Duodenal mucosa (tissue), 2 donors: ENCODE measurements around the gene EPN3.

ENCODE experiments used
- H3K27ac ChIP-seq: one replicate; pipeline ENCODE4 v1.7.0; 2013; ENCODE audit warnings: low read depth, low read length
- H3K27me3 ChIP-seq, 2 donors: one replicate each; pipeline ENCODE4 v1.7.0; 2013; ENCODE audit warnings: low read length in 2 of 2, control low read depth in 1 of 2; ENCODE audit not compliant: insufficient read depth in 2 of 2, control insufficient read depth in 1 of 2
- H3K36me3 ChIP-seq, 2 donors: one replicate each; pipeline ENCODE4 v1.7.0; 2013; ENCODE audit warnings: low read length in 2 of 2, control low read depth in 1 of 2; ENCODE audit not compliant: insufficient read depth in 2 of 2, control insufficient read depth in 1 of 2
- H3K4me1 ChIP-seq, 2 donors: one replicate each; pipeline ENCODE4 v1.7.0; 2013; ENCODE audit warnings: low read length in 2 of 2, control low read depth in 1 of 2; ENCODE audit not compliant: insufficient read depth in 2 of 2, control insufficient read depth in 1 of 2
- H3K4me3 ChIP-seq, 2 donors: one replicate each; pipeline ENCODE4 v1.7.0; 2013; ENCODE audit warnings: low read length in 2 of 2, low read depth in 1 of 2
- H3K9ac ChIP-seq, 2 donors: one replicate each; pipeline ENCODE4 v1.7.0; 2013; ENCODE audit warnings: low read length in 2 of 2, low read depth in 1 of 2
- H3K9me3 ChIP-seq, 2 donors: one replicate each; pipeline ENCODE4 v1.7.0; 2013; ENCODE audit warnings: low read length in 2 of 2, control low read depth in 1 of 2; ENCODE audit not compliant: control insufficient read depth in 1 of 2

Gene EPN3

GRCh38 chr17:50508573-50509460 lies 23.7 kb upstream of the EPN3 start:
- Histone ChIP-seq H3K4me3 (peak overlapping the region; percentile 59 to 70), H3K27me3 (no peaks in the 10 kb centered on the region), H3K9ac (peak overlapping the region; percentile 35 to 59), H3K27ac (peak overlapping the region; percentile 50), H3K9me3 (no peaks in the 10 kb centered on the region), H3K36me3 (no peaks in the 10 kb centered on the region), H3K4me1 (peaks cover 23 to 40% of the 10 kb centered on the region in 2 donors)

GRCh38 chr17:50511058-50511457 lies 21.5 kb upstream of the EPN3 start:
- no peak overlapping the region for H3K4me3 ChIP-seq
- H3K27ac ChIP-seq: no peak overlapping the region
- H3K9ac ChIP-seq: peak overlapping the region in 1 of 2 donors; percentile 18
- H3K36me3 ChIP-seq: no peaks in the 10 kb centered on the region
- H3K4me1 ChIP-seq: peaks cover 12 to 28% of the 10 kb centered on the region in 2 donors
- H3K9me3 ChIP-seq: no peaks in the 10 kb centered on the region
- H3K27me3 ChIP-seq: no peaks in the 10 kb centered on the region

DNA sequence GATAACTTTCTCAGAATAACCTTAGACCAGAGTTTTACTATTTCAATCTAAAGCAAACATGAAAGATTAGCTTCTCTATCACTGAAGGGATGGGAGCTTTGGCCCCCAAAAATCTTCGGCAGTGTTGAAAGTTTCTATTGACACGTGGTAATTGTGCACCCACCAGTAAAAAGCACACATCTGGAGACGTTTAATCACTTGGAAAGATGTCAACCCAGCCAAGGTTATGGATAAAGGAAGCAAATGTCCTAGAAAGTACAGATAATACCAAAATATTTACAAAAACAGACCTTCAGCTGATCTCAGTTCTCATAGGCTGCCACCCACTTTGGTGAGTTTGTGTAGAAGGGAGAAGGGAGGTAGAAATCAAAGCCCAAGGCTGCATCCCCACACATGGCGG lies 19.0 kb upstream of the EPN3 start:
- H3K36me3 ChIP-seq: no peaks in the 10 kb centered on the region
- H3K4me1 ChIP-seq: peaks cover 12 to 25% of the 10 kb centered on the region in 2 donors
- H3K27me3 ChIP-seq: no peaks in the 10 kb centered on the region
- H3K9ac ChIP-seq: no peak overlapping the region
- no peak overlapping the region for H3K4me3 ChIP-seq
- H3K9me3 ChIP-seq: no peaks in the 10 kb centered on the region
- H3K27ac ChIP-seq: no peak overlapping the region

- H3K9me3 ChIP-seq: no peaks in the 10 kb centered on the region
- H3K4me1 ChIP-seq: peaks cover 5 to 17% of the 10 kb centered on the region in 2 donors
- H3K9ac ChIP-seq: no peak overlapping the region
- H3K4me3 ChIP-seq: no peak overlapping the region
- H3K27ac ChIP-seq: no peak overlapping the region
- no peaks in the 10 kb centered on the region for H3K36me3 ChIP-seq
- H3K27me3 ChIP-seq: no peaks in the 10 kb centered on the region
These were observed 18.1 kb upstream of the EPN3 start for GRCh38 chr17:50514388-50514787.

- Histone ChIP-seq H3K4me1 (peaks cover 5 to 17% of the 10 kb centered on the region in 2 donors), H3K9me3 (no peaks in the 10 kb centered on the region), H3K27ac (no peak overlapping the region), H3K9ac (no peak overlapping the region), H3K36me3 (no peaks in the 10 kb centered on the region), H3K4me3 (no peak overlapping the region), H3K27me3 (no peaks in the 10 kb centered on the region)
These were observed 17.4 kb upstream of the EPN3 start for GRCh38 chr17:50514936-50515702.

GRCh38 chr17:50517011-50517410 lies 15.5 kb upstream of the EPN3 start:
- H3K4me3 ChIP-seq: no peak overlapping the region
- no peaks in the 10 kb centered on the region for H3K36me3 ChIP-seq
- peaks cover 5 to 6% of the 10 kb centered on the region in 2 donors for H3K4me1 ChIP-seq
- H3K9ac ChIP-seq: no peak overlapping the region
- H3K9me3 ChIP-seq: no peaks in the 10 kb centered on the region
- no peak overlapping the region for H3K27ac ChIP-seq
- no peaks in the 10 kb centered on the region for H3K27me3 ChIP-seq

DNA sequence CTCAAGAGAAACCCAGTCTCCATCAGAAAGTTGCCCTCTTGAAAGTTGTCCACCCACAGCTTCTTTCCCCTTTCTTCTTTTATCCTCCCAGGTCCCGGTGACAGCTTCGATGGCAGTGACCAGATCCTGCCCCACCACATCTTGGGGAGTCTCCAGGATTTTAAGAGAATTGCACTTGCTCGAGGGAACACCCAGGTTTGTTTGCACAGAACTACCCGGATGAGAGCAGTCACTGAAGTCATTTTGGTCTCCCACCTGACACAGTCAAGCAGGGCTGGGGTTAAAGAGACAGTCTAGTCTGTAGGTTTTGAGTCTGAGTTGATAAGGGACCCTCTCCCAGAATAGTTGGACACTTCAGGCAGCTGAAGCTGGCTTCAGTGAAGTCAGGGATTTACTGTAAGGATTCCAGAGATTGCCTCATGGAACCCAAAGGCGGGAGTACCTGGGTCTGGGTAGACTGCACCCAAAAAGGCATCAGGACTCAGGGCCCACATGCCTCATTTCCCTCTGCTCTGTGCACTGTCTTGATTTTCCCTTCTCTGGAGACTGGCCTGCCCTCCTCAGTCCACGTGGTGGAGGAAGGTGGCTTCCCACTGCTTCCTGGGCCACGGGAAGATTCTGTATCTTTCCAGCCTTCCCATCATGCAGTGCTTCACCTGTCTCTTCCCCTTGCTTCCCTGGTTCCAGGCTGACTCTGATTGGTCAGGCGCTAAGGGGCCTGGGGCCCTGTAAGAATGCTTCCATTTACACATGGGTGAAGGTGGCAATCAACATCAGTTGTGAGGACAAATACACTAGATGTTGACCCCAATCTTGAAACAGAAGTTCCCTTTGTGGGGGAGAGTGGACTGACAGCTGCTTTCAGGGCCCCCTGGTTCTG lies 14.8 kb upstream of the EPN3 start:
- Histone ChIP-seq H3K27me3 (no peaks in the 10 kb centered on the region), H3K9ac (no peak overlapping the region), H3K36me3 (no peaks in the 10 kb centered on the region), H3K4me1 (peaks cover 0 to 6% of the 10 kb centered on the region in 2 donors), H3K27ac (no peak overlapping the region), H3K9me3 (no peaks in the 10 kb centered on the region), H3K4me3 (no peak overlapping the region)

DNA sequence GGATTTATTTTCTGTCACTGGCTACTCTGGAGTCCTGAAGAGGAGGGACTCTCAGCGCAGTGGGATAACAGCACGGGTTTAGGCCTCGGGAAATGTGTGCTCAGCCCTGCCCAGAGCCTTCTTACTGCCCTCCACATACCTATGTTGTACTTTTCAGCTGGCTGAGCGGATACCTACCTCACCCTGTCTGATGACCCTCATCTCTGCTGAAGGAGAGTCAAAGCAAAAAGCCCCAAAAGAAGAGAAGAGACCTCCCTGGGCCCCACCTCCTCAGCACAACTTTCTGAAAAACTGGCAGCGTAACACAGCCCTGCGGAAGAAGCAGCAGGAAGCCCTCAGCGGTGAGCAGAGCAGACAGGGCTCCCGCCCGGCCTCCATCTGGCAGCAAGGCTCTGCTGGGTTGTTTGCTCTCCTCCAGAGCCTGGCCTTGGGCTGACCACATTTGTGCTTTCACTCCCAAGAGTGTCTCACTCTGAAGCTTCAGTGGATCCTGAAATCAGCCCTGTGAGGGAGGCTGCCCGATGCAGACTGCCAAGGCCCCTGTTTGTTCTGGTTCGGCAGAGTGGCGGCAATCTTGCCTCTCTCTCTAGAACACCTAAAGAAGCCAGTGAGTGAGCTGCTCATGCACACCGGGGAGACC lies 14.0 kb upstream of the EPN3 start:
- no peak overlapping the region for H3K9ac ChIP-seq
- no peak overlapping the region for H3K4me3 ChIP-seq
- H3K9me3 ChIP-seq: no peaks in the 10 kb centered on the region
- H3K27ac ChIP-seq: no peak overlapping the region
- H3K4me1 ChIP-seq: peaks cover 0 to 6% of the 10 kb centered on the region in 2 donors
- H3K27me3 ChIP-seq: no peaks in the 10 kb centered on the region
- H3K36me3 ChIP-seq: no peaks in the 10 kb centered on the region

- no peaks in the 10 kb centered on the region for H3K27me3 ChIP-seq
- H3K27ac ChIP-seq: no peak overlapping the region
- H3K4me3 ChIP-seq: no peak overlapping the region
- H3K4me1 ChIP-seq: peaks cover 0 to 6% of the 10 kb centered on the region in 2 donors
- no peaks in the 10 kb centered on the region for H3K36me3 ChIP-seq
- H3K9ac ChIP-seq: no peak overlapping the region
- H3K9me3 ChIP-seq: no peaks in the 10 kb centered on the region
These were observed 13.2 kb upstream of the EPN3 start for GRCh38 chr17:50519141-50519834.
